ENCODE results near the gene NAA80. TPM values are rescaled to one million over a fixed set of nuclear protein-coding genes. Genes with fewer than 3 reads are reported as not detected.

NAA80 gene
- total and polyA plus RNA-seq, 2 of the 13 experiments (the other 11 are each of a cell fraction or from before 2014, with no cell fraction given), result 3.4 to 8.7 TPM

GRCh38 chr3:50269977-50270413 is 29.2 kb downstream of the NAA80 start (continued):
- TF ChIP-seq ZNF337 (CRISPR knock-in tag; IDR thresholded peaks at IDR 0.05; ENCODE audit: borderline replicate concordance, low read depth), result peak; percentile 60; the same call in 1 of the 2 replicates
- TF ChIP-seq KAT2B (IDR thresholded peaks at IDR 0.05; ENCODE audit: borderline replicate concordance, low read depth, low read length), result no peak
- TF ChIP-seq TOE1 (CRISPR knock-in tag; IDR thresholded peaks at IDR 0.05), result no peak
- 0 out of 2 replicates have a peak, but pooled peaks have one; percentile 27 for TF ChIP-seq FOSL1 (CRISPR knock-in tag; IDR thresholded peaks at IDR 0.05; ENCODE audit: borderline replicate concordance)
- 0 out of 2 replicates have a peak, but pooled peaks have one; percentile 33 for TF ChIP-seq POLR2G (IDR thresholded peaks at IDR 0.05; ENCODE audit: low read depth, low read length)
- TF ChIP-seq RARG (CRISPR knock-in tag; IDR thresholded peaks at IDR 0.05; ENCODE audit: low read depth), result no peak
- TF ChIP-seq, protein P1, sequence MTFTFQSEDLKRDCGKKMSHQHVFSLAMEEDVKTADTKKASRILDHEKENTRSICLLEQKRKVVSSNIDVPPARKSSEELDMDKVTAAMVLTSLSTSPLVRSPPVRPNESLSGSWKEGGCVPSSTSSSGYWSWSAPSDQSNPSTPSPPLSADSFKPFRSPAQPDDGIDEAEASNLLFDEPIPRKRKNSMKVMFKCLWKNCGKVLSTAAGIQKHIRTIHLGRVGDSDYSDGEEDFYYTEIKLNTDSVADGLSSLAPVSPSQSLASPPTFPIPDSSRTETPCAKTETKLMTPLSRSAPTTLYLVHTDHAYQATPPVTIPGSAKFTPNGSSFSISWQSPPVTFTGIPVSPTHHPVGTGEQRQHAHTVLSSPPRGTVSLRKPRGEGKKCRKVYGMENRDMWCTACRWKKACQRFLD (CRISPR knock-in tag; IDR thresholded peaks at IDR 0.05; ENCODE audit: borderline replicate concordance), result peak; percentile 44; the same call in 1 of the 2 replicates
- peak; percentile 59; the same call in 1 of the 2 replicates for TF ChIP-seq ZNF343 (CRISPR knock-in tag; IDR thresholded peaks at IDR 0.05)
- TF ChIP-seq ZNF17 (CRISPR knock-in tag; IDR thresholded peaks at IDR 0.05), result 0 out of 2 replicates have a peak, but pooled peaks have one; percentile 60
- TF ChIP-seq MLX (CRISPR knock-in tag; IDR thresholded peaks at IDR 0.05), result no peak
- no peak for TF ChIP-seq ATF7 (IDR thresholded peaks at IDR 0.05)
- TF ChIP-seq ATF7 (CRISPR knock-in tag; IDR thresholded peaks at IDR 0.05), result 0 out of 2 replicates have a peak, but pooled peaks have one; percentile 13
- 0 out of 2 replicates have a peak, but pooled peaks have one; percentile 33 for TF ChIP-seq ZNF232 (CRISPR knock-in tag; IDR thresholded peaks at IDR 0.05; ENCODE audit: borderline replicate concordance)
- peak; percentile 38; the same call in 1 of the 2 replicates for TF ChIP-seq MYC (CRISPR knock-in tag; IDR thresholded peaks at IDR 0.05; ENCODE audit: borderline replicate concordance)
- TF ChIP-seq BORCS8-MEF2B (CRISPR knock-in tag; IDR thresholded peaks at IDR 0.05), result no peak
- 0 out of 2 replicates have a peak, but pooled peaks have one; percentile 58 for TF ChIP-seq PAWR (CRISPR knock-in tag; IDR thresholded peaks at IDR 0.05; ENCODE audit: borderline replicate concordance)
- TF ChIP-seq HIC2 (CRISPR knock-in tag; IDR thresholded peaks at IDR 0.05; ENCODE audit: low read depth), result peak; percentile 6; the same call in 1 of the 2 replicates
- no peak for TF ChIP-seq PRPF4 (IDR thresholded peaks at IDR 0.05; ENCODE audit: low read depth, low read length, poor library complexity, severe bottlenecking)
- TF ChIP-seq, protein P2, sequence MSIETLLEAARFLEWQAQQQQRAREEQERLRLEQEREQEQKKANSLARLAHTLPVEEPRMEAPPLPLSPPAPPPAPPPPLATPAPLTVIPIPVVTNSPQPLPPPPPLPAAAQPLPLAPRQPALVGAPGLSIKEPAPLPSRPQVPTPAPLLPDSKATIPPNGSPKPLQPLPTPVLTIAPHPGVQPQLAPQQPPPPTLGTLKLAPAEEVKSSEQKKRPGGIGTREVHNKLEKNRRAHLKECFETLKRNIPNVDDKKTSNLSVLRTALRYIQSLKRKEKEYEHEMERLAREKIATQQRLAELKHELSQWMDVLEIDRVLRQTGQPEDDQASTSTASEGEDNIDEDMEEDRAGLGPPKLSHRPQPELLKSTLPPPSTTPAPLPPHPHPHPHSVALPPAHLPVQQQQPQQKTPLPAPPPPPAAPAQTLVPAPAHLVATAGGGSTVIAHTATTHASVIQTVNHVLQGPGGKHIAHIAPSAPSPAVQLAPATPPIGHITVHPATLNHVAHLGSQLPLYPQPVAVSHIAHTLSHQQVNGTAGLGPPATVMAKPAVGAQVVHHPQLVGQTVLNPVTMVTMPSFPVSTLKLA (IDR thresholded peaks at IDR 0.05), result 0 out of 2 replicates have a peak, but pooled peaks have one; percentile 42
- TF ChIP-seq, protein P3, sequence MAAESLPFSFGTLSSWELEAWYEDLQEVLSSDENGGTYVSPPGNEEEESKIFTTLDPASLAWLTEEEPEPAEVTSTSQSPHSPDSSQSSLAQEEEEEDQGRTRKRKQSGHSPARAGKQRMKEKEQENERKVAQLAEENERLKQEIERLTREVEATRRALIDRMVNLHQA (CRISPR knock-in tag; IDR thresholded peaks at IDR 0.05), result no peak
- no peak for TF ChIP-seq DR1 (CRISPR knock-in tag; IDR thresholded peaks at IDR 0.05)
- TF ChIP-seq RFXAP (CRISPR knock-in tag; IDR thresholded peaks at IDR 0.05; ENCODE audit: borderline replicate concordance), result peak; percentile 47; the same call in 1 of the 2 replicates
- no peak for TF ChIP-seq ZNF713 (CRISPR knock-in tag; IDR thresholded peaks at IDR 0.05)
- TF ChIP-seq ZNF34 (CRISPR knock-in tag; IDR thresholded peaks at IDR 0.05; ENCODE audit: borderline replicate concordance), result 0 out of 2 replicates have a peak, but pooled peaks have one; percentile 31
